ENCODE data around the gene PLA2G4D. TPM values are rescaled to one million over a fixed set of nuclear protein-coding genes. Genes with fewer than 3 reads are reported as not detected.

Gene PLA2G4D
- total and polyA plus RNA-seq, 4 donors: 0.12 to 0.31 (median 0.15) TPM; not detected in 1

DNA sequence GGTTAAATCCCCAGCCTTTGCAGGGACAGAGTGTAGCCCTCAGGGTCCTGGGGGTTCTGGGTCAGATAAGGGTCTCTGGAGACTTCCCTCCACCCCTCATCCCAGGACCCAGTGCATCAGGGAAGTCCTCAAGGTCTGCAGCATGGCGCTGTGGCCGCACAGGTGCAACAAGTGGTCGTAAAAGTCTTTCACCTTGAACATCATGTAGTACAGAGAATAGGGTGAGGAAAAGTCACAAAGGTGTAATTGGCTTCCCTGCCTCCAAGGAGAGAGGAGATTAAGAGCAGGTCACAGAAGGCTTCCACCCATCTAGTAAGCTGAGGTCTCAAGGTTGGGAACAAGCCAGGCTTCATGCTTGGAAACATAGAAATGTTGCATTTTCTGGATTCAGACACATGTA is 29.2 kb upstream of the PLA2G4D start:
- WGBS, 2 donors: 96% methylated on average over 3 of the region's 3 CpGs
- Histone ChIP-seq H3K36me3 (ENCODE audit: control insufficient read depth in 4 of 4, insufficient read depth in 4 of 4, low read length in 4 of 4) (no peaks in the 10 kb centered on the region), H3K9me3 (ENCODE audit: control insufficient read depth in 4 of 4, insufficient read depth in 3 of 4, low read length in 3 of 4) (no peaks in the 10 kb centered on the region), H3K27me3 (ENCODE audit: control insufficient read depth in 3 of 3, insufficient read depth in 3 of 3, low read length in 2 of 3) (no peaks in the 10 kb centered on the region), H3K9ac (ENCODE audit: insufficient read depth in 1 of 2, low read length in 2 of 2) (no peak overlapping the region), H3K4me3 (no peak overlapping the region), H3K27ac (ENCODE audit: low read depth in 1 of 2, low read length in 1 of 2) (no peak overlapping the region), H3K4me1 (ENCODE audit: control insufficient read depth in 5 of 5, insufficient read depth in 5 of 5, low read length in 5 of 5) (peaks cover 0 to 4% (median 0%) of the 10 kb centered on the region in 5 donors)
- TF ChIP-seq, protein P1, sequence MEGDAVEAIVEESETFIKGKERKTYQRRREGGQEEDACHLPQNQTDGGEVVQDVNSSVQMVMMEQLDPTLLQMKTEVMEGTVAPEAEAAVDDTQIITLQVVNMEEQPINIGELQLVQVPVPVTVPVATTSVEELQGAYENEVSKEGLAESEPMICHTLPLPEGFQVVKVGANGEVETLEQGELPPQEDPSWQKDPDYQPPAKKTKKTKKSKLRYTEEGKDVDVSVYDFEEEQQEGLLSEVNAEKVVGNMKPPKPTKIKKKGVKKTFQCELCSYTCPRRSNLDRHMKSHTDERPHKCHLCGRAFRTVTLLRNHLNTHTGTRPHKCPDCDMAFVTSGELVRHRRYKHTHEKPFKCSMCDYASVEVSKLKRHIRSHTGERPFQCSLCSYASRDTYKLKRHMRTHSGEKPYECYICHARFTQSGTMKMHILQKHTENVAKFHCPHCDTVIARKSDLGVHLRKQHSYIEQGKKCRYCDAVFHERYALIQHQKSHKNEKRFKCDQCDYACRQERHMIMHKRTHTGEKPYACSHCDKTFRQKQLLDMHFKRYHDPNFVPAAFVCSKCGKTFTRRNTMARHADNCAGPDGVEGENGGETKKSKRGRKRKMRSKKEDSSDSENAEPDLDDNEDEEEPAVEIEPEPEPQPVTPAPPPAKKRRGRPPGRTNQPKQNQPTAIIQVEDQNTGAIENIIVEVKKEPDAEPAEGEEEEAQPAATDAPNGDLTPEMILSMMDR (IDR thresholded peaks at IDR 0.05; ENCODE audit: control extremely low read depth, extremely low read depth): no peak
- ATAC-seq (ENCODE audit: insufficient read depth, low FRiP score) (no peak), DNase-seq (no peak)

GRCh38 chr15:42121682-42122081 is 27.3 kb upstream of the PLA2G4D start:
- TF ChIP-seq, protein P1 (IDR thresholded peaks at IDR 0.05; ENCODE audit: control extremely low read depth, extremely low read depth): no peak
- DNase-seq: no peak

GRCh38 chr15:42121021-42121420 is 26.7 kb upstream of the PLA2G4D start:
- Histone ChIP-seq H3K9ac (ENCODE audit: insufficient read depth in 1 of 2, low read length in 2 of 2) (no peak overlapping the region), H3K27ac (ENCODE audit: low read depth in 1 of 2, low read length in 1 of 2) (no peak overlapping the region), H3K36me3 (ENCODE audit: control insufficient read depth in 4 of 4, insufficient read depth in 4 of 4, low read length in 4 of 4) (no peaks in the 10 kb centered on the region), H3K27me3 (ENCODE audit: control insufficient read depth in 3 of 3, insufficient read depth in 3 of 3, low read length in 2 of 3) (no peaks in the 10 kb centered on the region), H3K4me3 (no peak overlapping the region), H3K4me1 (ENCODE audit: control insufficient read depth in 5 of 5, insufficient read depth in 5 of 5, low read length in 5 of 5) (peaks cover 0 to 4% (median 0%) of the 10 kb centered on the region in 5 donors), H3K9me3 (ENCODE audit: control insufficient read depth in 4 of 4, insufficient read depth in 3 of 4, low read length in 3 of 4) (no peaks in the 10 kb centered on the region)
- ATAC-seq (ENCODE audit: insufficient read depth, low FRiP score) (no peak), DNase-seq (no peak)
- TF ChIP-seq, protein P1 (IDR thresholded peaks at IDR 0.05; ENCODE audit: control extremely low read depth, extremely low read depth): no peak
- WGBS, 2 donors: 58 to 73% methylated on average over 6 of the region's 6 CpGs

More at GRCh38 chr15:42121682-42122081, 27.3 kb upstream of the PLA2G4D start:
- no peaks in the 10 kb centered on the region for H3K36me3 ChIP-seq (ENCODE audit: control insufficient read depth in 4 of 4, insufficient read depth in 4 of 4, low read length in 4 of 4)
- no peaks in the 10 kb centered on the region for H3K27me3 ChIP-seq (ENCODE audit: control insufficient read depth in 3 of 3, insufficient read depth in 3 of 3, low read length in 2 of 3)
- H3K9me3 ChIP-seq (ENCODE audit: control insufficient read depth in 4 of 4, insufficient read depth in 3 of 4, low read length in 3 of 4): no peaks in the 10 kb centered on the region
- 24 to 32% methylated on average over 2 of the region's 2 CpGs for WGBS, 2 donors
- no peak overlapping the region for H3K4me3 ChIP-seq
- no peak for ATAC-seq (ENCODE audit: insufficient read depth, low FRiP score)
- H3K27ac ChIP-seq (ENCODE audit: low read depth in 1 of 2, low read length in 1 of 2): no peak overlapping the region
- peaks cover 0 to 4% (median 0%) of the 10 kb centered on the region in 5 donors for H3K4me1 ChIP-seq (ENCODE audit: control insufficient read depth in 5 of 5, insufficient read depth in 5 of 5, low read length in 5 of 5)
- H3K9ac ChIP-seq (ENCODE audit: insufficient read depth in 1 of 2, low read length in 2 of 2): no peak overlapping the region

- H3K36me3 ChIP-seq (ENCODE audit: control insufficient read depth in 4 of 4, insufficient read depth in 4 of 4, low read length in 4 of 4): no peaks in the 10 kb centered on the region
- no peak overlapping the region for H3K9ac ChIP-seq (ENCODE audit: insufficient read depth in 1 of 2, low read length in 2 of 2)
- DNase-seq (no peak), ATAC-seq (ENCODE audit: insufficient read depth, low FRiP score) (no peak)
- WGBS, 2 donors: 80 to 84% methylated on average over 1 of the region's 1 CpG
- no peak overlapping the region for H3K27ac ChIP-seq (ENCODE audit: low read depth in 1 of 2, low read length in 1 of 2)
- H3K27me3 ChIP-seq (ENCODE audit: control insufficient read depth in 3 of 3, insufficient read depth in 3 of 3, low read length in 2 of 3): no peaks in the 10 kb centered on the region
- TF ChIP-seq, protein P1 (IDR thresholded peaks at IDR 0.05; ENCODE audit: control extremely low read depth, extremely low read depth): no peak
- H3K4me3 ChIP-seq: no peak overlapping the region
- H3K9me3 ChIP-seq (ENCODE audit: control insufficient read depth in 4 of 4, insufficient read depth in 3 of 4, low read length in 3 of 4): no peaks in the 10 kb centered on the region
- H3K4me1 ChIP-seq (ENCODE audit: control insufficient read depth in 5 of 5, insufficient read depth in 5 of 5, low read length in 5 of 5): peaks cover 0 to 4% (median 0%) of the 10 kb centered on the region in 5 donors
These were observed 25.9 kb upstream of the PLA2G4D start for GRCh38 chr15:42120285-42120684.

Data from lung (tissue), 12 donors.